ENCODE data around the gene HGFAC.

The HGFAC gene

DNA sequence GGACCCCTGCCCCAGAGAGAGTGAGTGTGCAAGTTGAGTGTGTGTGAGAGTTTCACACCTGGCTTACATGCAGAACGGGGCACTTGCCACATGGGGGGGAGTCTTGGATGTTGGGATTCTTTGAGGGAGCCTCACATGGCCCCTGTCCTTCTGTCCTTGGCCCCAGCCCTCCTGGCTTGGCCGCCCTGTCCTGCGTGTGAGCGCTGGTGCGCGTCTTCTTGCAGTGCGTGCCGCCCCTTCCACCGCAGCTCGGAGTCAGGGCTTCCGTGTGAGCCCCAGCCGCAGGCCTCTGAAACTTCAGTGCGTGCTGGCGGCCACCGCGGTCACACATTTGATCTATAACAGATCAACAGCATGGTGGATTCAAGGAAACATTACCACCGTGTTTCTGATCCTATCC, 30.1 kb upstream of the HGFAC start:
- DNase-seq: no peak

DNA sequence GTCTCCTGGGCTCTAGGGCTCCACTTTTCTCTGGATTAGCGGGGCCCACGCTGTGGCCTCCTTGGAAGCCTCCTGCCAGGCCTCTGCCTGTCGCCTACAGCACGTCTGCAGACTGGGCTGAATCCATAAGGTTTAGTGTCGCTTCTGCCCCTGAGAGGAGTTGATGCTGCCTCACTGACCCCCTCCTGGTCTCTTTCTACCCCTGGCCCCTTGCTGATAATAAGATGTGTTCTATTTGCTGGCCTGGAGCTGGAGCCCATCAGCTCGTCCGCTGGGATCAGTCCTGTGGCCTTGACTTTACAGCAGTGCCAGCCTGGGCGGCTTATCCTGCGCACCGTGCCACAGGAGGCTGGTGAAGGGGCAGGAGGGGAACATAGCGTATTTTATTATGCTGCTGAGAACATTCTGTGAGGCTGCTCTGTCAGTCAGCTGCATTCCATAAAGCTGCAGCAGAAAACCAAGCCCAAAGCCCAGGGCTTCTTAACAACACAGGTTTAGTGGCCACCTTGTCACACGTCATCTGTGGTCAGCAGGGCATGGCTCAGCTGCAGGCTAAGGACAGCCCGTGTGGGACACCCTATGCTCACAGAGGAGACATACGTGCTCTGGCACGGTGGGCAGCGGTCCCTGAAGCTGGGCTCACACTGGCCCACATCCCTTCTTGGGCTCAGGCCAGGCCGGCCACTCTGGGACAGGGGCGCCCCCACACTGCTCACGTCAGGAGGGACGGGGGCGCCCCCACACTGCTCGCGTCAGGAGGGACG, 29.3 kb upstream of the HGFAC start:
- no peak for DNase-seq

DNA sequence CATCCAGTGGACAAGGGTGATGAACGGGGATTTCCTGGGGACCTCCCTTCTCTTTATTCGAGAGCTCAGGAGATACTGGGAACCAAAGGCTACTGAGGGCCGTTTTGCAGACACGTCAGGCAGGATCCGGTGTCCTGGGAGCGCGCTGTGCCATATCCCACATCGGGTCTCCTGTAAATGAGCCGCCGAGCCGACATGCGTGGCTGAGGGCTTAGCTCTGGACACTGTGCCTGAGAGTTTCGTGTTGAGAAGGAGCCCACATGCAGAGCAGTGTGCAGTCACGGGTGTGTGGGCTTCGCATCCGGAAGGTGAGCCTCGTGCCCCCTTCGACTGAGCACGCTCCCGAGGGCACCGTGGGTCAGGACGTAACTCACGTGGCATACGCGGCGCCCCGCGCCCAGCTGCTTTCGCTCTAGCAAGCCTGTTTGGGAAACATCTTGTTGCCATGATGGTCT, 28.5 kb upstream of the HGFAC start:
- no peak for DNase-seq

DNA sequence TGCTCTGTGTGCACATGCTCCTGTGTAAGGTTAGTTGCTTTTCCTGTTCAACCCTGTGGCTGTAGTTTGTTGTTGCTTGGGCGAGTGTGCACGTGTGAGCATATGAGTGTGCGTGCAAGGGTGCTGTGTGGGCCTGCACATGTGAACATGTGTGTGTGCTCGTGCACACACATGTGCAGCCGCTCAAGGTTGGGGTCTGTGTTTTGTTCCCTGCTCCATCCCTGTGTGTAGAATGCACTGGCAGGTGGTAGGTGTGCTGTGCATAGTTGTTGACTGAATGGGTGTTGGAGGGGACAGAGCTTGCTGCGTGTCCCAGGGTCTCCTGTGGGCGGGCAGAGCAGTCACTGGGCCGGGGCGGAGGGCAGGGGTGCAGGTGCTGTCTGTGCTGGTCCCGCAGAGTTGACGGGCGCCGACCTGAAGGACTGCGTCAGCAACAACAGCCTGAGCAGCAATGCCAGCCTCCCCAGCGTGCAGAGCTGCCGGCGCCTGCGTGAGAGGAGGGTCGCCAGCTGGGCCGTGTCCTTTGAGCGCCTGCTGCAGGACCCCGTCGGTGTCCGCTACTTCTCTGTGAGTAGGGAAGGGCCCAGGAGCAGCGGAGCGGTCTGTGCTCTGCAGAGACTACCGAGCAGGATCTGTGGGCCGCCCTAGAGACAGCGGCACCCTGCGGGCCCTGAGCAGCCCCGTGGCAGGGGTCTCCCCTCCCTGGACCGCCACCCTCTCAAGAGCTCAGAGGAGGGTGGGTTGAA, 27.9 kb upstream of the HGFAC start:
- no peak for DNase-seq

DNA sequence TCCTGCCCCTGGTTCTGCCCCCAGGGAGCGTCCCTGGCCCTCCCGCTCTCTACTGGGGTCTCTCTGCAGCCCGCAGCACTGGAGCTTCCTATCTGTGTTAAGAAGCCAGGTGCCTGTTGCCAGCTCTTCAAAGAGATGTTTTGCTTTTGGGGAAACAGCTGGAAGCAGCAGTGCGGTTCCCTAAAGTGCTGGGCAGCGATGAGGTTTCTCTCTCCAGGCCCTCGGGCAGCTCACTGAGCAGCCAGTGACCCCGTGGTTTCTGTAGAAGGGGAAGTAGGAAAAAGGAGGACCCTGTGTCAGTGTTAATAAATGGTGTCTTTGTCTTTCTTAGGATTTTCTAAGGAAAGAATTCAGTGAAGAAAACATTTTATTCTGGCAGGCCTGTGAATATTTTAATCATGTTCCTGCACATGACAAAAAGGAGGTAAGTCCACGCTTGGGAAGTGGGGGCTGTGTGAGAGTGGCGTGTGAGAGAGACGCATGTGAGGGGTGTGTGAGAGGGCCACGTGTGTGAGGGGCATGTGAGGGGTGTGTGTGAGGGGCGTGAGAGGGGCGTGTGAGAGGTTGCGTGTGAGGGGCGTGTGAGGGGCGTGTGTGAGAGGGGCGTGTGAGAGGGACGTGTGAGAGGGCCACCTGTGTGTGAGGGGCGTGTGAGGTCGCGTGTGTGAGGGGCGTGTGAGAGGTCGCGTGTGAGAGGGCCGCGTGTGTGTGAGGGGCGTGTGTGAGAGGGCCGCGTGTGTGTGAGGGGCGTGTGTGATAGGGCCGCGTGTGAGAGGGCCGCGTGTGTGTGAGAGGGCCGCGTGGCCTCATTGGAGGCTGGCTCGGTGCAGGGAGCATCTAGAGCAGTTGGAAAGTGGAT, 27.1 kb upstream of the HGFAC start:
- peak; percentile 39 for DNase-seq

DNA sequence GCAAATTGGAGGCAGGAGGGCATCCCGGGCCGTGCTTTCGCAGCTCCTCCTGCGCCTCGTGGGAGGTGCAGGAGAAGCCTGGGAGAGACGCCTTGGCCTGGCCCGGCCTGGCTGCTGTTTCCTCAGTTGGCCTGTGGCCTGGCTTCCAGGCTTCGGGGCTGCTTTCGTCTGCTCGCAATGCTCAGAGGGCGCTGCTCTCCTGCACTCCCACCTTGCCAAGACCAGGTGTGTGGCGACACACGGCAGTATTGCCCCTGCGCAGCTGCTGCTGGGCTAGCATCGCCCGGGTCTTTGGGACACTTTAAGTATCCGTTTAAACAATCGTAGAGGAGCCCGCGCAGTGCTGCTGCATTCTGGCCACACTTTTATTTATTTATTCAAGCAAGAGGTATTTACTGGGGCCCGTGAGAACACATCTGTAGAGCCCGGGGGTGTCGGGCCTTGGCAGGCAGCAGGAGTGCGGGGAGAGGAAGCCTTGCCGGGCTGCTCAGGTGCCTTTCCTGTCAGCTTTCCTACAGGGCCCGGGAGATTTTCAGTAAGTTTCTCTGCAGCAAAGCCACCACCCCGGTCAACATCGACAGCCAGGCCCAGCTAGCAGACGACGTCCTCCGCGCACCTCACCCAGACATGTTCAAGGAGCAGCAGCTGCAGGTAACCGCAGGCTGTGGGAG, 26.2 kb upstream of the HGFAC start:
- no peak for DNase-seq

DNA sequence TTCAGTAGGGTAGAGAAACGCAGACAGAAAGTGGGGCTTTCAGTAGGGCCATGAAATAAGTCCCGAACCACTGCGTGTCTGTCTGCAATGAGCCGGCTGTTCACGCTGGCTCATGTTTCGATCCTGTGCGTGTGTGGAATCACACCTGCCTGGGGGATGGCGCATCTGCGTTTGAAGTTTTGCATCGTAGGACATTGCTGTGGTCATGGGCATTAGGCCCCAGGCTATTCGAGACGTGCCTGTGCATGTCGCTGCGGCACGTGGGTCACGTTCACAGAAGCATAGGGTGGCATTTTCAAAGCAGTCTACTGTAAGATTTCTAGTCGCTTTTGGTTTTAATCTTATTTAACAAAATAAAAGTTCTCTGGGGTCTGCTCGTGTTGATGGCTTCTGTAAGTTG, 25.5 kb upstream of the HGFAC start:
- DNase-seq: no peak

DNA sequence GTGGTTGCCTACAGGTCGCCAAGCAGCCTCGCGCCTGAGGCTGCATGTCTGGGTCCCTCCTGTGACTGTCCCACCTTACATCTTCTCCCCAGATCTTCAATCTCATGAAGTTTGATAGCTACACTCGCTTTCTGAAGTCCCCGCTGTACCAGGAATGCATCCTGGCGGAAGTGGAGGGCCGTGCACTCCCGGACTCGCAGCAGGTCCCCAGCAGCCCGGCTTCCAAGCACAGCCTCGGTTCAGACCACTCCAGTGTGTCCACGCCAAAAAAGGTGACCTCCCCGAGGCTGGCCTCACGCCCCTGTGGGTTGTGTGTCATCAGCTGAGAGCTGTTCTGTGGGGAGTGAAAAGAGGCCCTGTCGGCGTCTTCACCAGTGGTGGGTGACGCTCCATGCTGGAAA, 24.9 kb upstream of the HGFAC start:
- no peak for DNase-seq

DNA sequence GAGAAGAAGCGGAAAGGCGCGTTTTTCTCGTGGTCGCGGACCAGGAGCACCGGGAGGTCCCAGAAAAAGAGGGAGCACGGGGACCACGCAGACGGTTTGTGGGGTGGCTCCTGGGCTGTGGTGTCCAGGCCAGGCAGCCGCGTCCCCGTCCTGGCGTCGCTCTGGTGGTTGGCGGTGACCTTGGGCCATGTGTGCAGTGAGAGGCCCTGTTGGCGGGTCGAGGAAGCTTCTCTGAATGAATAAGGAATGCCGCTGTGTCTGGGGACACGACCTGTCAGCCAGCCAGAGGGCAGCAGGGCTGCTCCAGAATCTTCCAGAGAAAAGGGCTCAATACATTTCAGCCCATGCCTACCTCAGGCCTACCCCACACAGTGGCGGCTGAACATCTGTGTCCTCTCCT, 24.3 kb upstream of the HGFAC start:
- DNase-seq: no peak

DNA sequence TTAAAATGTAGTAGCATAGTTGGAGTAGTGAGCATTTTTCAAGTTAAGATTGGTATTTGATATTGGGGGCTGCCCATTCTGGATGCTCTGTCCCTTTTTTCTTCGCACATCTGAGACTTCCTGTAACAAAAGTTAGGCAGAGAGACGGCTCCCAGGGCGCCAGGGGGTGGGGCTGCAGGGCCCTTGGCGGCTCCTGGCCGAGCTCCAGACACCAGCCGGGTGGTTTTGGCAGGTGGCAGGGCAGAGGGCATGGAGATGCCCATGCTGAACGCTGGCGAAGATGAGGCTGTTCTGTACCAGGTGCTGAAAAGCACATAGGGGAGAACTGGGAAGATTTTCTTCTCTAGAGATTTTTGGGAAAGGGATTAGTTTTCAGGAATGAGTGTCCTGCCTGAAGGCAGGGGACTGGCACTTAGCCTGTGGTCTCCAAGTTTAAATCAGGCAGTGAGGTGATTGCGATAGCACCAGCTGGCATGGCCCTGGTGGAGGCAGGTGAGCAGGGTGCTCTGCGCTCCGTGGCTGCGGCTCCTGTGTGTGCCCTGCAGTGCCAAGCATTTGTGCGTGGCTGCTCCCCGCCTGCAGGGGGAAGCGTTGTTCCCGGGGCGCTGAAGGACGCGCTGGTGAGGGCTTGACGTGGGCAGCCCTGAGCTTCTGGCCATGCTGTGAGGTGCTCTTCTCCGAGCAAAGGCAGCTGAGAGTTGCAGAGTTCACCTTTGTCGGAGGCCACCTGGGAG, 23.6 kb upstream of the HGFAC start:
- DNase-seq: no peak

DNA sequence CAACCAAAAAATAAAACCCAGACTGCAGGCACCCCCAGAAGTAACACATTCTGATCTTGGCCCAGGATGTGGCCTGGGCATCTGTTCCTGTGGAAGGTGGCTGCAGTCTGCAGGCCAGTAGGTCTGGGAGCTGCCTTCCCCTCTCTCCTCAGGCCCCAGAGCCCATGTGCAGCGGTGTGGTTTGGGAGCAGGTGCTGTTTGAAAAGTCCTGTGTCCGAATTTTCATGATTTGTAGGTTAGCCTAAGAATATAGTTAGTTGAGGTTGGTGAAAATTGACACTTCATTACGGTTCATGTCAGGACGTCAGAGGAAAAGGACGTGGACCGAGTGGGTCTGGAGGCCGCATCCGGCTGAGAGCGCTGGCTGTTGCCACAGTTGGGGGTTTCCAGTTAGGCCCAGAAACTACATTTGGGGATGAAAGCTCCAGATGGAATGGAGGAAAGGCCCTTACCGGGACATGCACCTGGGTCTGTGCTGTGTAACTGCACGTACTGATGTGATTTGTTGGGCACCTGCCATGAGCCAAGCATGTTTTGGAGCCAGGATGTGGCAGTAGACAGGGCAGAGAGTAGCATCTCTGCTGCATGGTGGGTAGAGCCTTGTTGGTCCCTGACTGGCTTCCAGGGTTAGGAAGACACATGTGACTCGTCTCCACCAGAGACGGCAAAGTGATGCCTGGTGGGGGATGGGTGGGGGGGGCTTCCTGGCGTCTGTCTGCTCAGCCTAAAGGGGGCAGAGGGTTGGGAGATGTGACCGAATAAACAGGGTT, 21.7 kb upstream of the HGFAC start:
- DNase-seq: no peak

DNA sequence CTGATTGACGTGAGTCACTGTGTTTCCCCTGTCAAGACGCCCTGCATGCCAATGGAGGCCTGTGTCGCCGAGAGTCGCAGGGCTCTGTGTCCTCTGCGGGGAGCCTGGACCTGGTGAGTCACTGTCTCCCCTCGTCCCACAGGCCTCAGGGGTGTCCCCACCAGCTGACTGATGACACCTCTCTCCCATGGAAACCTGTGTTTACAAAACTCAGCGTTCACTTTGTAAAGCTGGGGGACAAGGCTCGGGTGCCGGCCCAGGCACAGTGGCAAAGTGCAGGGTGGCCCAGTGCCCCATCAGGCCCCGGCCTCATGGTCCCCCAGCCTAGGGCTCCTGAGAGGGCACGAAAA, 21.2 kb upstream of the HGFAC start:
- DNase-seq: no peak

DNA sequence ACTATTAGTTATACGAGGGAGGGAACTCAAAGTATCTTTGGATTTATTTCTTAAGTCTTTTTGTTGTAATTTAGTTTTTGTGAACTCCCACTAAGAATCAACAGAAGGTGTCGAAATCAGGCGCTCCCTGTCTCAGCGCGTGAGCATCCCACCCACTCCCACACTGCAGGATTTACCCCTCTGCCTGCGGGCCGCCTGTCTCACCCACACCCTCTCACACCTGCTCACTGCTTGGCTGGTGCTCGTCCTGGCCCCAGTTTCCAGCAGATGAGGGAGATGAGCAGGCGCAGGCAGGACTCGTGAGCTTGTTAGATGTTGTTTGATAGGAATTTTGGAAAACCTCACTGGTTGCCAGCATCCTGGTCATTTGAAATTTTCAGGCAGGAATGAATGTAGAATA, 20.8 kb upstream of the HGFAC start:
- no peak for DNase-seq

DNA sequence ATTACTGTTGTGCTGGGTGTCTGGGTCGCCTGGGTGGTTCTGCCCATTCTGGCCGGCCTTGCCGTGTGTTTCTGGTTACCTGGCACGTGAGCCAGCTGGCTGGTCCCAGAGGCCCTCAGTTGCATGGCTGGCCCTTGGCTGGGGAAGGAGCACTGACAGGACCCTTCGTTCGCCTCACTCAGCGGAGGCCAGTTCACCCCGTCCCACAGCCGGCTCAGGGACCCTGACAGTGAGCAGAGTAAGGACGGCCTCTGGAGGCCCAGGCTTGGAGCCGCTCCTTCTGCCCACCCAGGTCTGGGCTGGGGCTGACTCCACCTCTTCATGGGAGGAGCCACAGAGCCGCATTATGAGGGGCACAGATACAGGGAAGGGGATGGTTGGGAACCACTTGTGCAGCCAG, 20.3 kb upstream of the HGFAC start:
- DNase-seq: no peak

DNA sequence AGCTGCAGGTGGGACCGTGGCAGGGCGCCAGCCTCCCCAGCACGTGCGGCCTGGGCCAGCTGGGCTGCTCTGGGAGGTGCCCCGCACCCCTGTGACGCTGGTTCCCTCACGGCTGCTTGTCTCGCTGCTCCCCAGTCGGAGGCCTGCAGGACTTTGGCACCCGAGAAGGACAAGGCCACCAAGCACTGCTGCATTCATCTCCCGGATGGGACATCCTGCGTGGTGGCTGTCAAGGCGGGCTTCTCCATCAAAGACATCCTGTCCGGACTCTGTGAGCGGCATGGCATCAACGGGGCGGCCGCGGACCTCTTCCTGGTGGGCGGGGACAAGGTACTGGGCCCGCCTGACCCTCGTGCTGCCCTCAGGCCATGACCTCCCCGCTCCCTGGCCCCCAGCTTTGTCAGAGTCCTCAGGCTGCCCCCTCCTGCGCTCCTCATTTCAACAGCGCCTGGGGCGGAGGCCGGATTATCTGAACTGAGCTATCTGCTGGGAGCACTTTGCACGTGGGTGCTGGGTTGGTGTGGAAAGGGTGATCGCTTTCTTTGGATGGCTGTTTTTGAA, 19.4 kb upstream of the HGFAC start:
- DNase-seq: no peak

DNA sequence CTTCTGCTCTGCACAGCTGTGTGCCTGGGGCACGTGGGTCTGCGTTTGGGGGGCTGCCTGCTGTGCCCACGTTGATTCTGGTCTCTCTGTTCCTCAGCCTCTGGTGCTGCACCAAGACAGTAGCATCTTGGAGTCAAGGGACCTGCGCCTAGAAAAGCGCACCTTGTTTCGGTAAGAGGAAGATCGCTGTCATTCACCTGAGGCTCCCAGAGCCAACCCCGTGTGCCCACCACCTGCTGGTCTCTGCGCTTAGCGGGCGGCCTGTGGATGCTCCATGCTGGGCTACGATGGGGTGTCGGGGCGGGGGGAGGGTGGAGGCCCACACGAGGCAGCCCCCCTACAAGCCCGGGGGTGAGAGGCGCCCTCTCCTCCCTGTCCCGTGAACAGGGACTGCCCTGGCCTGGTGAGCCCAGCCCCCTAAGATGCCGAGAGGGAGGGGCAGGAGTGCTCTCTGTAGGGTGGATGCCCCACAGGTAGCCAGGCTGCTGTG, 18.9 kb upstream of the HGFAC start:
- no peak for DNase-seq

DNA sequence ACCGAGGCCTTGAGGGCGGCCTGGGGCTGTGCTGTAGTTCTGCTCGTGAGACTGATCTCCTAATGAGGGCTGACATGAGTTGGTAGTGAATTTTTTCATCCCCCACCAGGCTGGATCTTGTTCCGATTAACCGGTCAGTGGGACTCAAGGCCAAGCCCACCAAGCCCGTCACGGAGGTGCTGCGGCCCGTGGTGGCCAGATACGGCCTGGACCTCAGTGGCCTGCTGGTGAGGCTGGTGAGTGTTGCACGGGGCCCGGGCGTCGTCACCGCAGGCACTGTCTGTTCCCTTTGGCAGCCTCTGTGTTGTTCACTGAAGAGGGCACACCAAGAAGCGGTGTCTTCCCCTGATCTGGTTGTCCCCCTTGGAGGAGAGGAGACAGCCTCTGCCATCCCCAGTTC, 18.4 kb upstream of the HGFAC start:
- no peak for DNase-seq

DNA sequence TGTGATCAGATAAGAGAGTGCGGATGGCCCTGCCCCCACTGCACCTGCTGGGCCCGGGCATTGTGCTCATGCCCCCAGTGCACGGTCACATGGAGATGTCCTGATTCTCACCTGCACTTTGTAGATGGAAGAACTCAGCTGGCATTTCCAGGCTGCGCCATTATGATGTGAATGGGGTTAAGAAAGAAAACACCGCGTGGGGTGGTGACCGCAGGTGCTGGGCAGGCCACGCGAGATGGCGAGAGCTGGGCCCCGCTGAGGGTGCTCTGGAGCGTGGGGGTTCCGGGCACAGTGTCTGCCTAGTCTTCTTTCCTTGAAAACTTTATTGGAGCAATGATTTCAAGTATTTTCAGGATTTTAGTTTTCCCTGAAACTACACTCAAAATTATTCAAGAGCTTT, 17.8 kb upstream of the HGFAC start:
- no peak for DNase-seq

DNA sequence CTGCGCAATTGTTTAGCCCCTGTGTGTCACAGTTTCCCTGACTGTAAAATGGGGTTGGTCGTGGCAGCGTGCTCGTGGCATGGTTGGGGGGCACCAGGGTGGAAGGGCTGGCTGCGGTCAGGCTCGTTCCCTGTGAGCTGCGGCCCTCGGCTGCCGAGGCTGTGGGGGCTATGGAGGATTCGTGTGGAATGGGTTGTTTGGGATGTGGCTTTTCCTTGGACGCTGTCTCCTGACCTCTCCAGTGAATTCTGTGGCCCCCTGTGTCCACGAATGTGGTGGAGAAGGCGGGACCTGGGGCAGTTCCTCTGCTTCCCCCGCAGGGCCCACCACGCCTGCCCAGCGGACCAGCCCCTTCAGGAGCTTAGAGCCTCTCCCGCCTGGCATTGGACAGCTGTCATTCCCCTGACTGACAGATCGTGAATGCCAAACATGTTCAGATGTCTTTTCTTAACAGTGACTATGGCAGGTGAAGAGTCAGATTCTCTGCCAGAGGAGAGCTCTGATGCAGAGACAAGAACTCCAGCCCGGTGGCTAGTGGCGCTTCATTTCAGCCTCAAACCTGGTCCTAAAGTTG, 17.2 kb upstream of the HGFAC start:
- DNase-seq: no peak

DNA sequence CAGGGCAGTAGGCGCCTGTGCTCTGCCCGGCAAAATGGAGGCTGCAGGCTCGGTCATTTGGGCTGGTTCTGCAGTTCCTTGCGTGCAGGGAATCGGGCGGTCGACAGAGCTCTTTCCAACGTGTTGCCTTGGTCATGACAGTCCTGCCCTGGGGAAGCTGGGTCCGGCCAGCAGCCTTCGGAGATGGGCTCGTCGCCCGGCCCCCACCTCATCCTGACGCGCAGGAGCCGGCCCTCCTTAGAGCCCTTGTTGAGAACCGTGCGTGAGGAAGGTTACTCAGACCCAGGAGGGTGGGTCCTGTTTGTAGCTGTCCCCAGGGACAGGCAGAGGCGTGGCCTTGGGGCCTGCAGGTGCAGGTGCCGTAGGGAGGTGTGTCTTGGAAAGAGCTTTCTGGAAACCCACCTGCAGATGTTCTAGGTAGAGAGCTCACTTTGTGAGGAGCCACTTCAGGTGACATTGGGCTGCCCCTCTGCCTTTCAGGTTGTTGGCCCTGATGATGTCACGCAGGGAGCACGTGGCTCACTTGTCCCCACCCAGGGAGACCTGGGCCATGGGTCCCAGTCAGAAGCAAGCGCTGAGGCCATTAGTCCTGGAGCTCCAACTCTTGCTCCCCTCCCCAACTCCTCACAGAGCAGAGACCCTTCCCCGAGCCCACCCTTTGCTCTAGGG, 15.2 kb upstream of the HGFAC start:
- DNase-seq: no peak

Measured in hematopoietic multipotent progenitor cell treated with erythropoietin and hydrocortisone succinate and interleukin-3 and kit ligand, for 6 days (in vitro differentiated cells).